ENCODE results near the gene PRIMPOL.
A peak's percentile ranks its signal among the peaks of the same experiment; 100 is the strongest.
"Not testable (repeated sequence)": the region's sequence is repeated elsewhere in the genome, so short reads cannot be mapped to it uniquely, and the experiment has no call there.

The PRIMPOL gene

GRCh38 chr4:184734758-184735157, 85.2 kb downstream of the PRIMPOL start:
- no peak for TF ChIP-seq CTCF (IDR thresholded peaks at IDR 0.05; ENCODE audit: insufficient read depth, low read length, poor library complexity, severe bottlenecking)
- Histone ChIP-seq H3K27me3 (replicated peaks; ENCODE audit: control insufficient read depth, insufficient read depth, low read length) (no peaks in the 10 kb centered on the region), H3K36me3 (ENCODE audit: control insufficient read depth, insufficient read depth, low read length) (no peaks in the 10 kb centered on the region), H3K4me3 (replicated peaks; ENCODE audit: low read depth, low read length) (peak overlapping the region; percentile 83)
- no peak for DNase-seq (ENCODE audit: extremely low read depth, insufficient read length)

GRCh38 chr4:184739575-184739974, 90.0 kb downstream of the PRIMPOL start:
- H3K4me3 ChIP-seq (replicated peaks; ENCODE audit: low read depth, low read length); H3K27me3 ChIP-seq (replicated peaks; ENCODE audit: control insufficient read depth, insufficient read depth, low read length); H3K36me3 ChIP-seq (ENCODE audit: control insufficient read depth, insufficient read depth, low read length); DNase-seq (ENCODE audit: extremely low read depth, insufficient read length): not testable (repeated sequence)

GRCh38 chr4:184740980-184741391, 91.4 kb downstream of the PRIMPOL start:
- Histone ChIP-seq H3K27me3 (replicated peaks; ENCODE audit: control insufficient read depth, insufficient read depth, low read length) (no peaks in the 10 kb centered on the region), H3K4me3 (replicated peaks; ENCODE audit: low read depth, low read length) (no peak overlapping the region), H3K36me3 (ENCODE audit: control insufficient read depth, insufficient read depth, low read length) (no peaks in the 10 kb centered on the region)
- peak; percentile 17 for TF ChIP-seq CTCF (IDR thresholded peaks at IDR 0.05; ENCODE audit: insufficient read depth, low read length, poor library complexity, severe bottlenecking)
- DNase-seq (ENCODE audit: extremely low read depth, insufficient read length): no peak

GRCh38 chr4:184741651-184742050, 92.1 kb downstream of the PRIMPOL start:
- H3K36me3 ChIP-seq (ENCODE audit: control insufficient read depth, insufficient read depth, low read length); H3K27me3 ChIP-seq (replicated peaks; ENCODE audit: control insufficient read depth, insufficient read depth, low read length); H3K4me3 ChIP-seq (replicated peaks; ENCODE audit: low read depth, low read length); DNase-seq (ENCODE audit: extremely low read depth, insufficient read length): not testable (repeated sequence)

GRCh38 chr4:184743650-184744049, 94.1 kb downstream of the PRIMPOL start:
- no peak overlapping the region for H3K4me3 ChIP-seq (replicated peaks; ENCODE audit: low read depth, low read length)
- H3K36me3 ChIP-seq (ENCODE audit: control insufficient read depth, insufficient read depth, low read length): no peaks in the 10 kb centered on the region
- DNase-seq (ENCODE audit: extremely low read depth, insufficient read length): no peak
- no peaks in the 10 kb centered on the region for H3K27me3 ChIP-seq (replicated peaks; ENCODE audit: control insufficient read depth, insufficient read depth, low read length)
- TF ChIP-seq CTCF (IDR thresholded peaks at IDR 0.05; ENCODE audit: insufficient read depth, low read length, poor library complexity, severe bottlenecking): no peak

GRCh38 chr4:184744236-184744635, 94.7 kb downstream of the PRIMPOL start:
- Histone ChIP-seq H3K27me3 (replicated peaks; ENCODE audit: control insufficient read depth, insufficient read depth, low read length) (no peaks in the 10 kb centered on the region), H3K4me3 (replicated peaks; ENCODE audit: low read depth, low read length) (no peak overlapping the region), H3K36me3 (ENCODE audit: control insufficient read depth, insufficient read depth, low read length) (no peaks in the 10 kb centered on the region)
- no peak for DNase-seq (ENCODE audit: extremely low read depth, insufficient read length)
- no peak for TF ChIP-seq CTCF (IDR thresholded peaks at IDR 0.05; ENCODE audit: insufficient read depth, low read length, poor library complexity, severe bottlenecking)
